GM18870 (cell line): ENCODE measurements around the gene PRRG4.
"Not testable (repeated sequence)": the region's sequence is repeated elsewhere in the genome, so short reads cannot be mapped to it uniquely, and the experiment has no call there.

Experiments used
- ATAC-seq: cut with Tn5 transposase; IDR thresholded peaks from one replicate; pipeline ENCODE4 v1.9.1; 2021; ENCODE audit warnings: moderate library complexity; ENCODE audit not compliant: unreplicated experiment

Gene PRRG4

DNA sequence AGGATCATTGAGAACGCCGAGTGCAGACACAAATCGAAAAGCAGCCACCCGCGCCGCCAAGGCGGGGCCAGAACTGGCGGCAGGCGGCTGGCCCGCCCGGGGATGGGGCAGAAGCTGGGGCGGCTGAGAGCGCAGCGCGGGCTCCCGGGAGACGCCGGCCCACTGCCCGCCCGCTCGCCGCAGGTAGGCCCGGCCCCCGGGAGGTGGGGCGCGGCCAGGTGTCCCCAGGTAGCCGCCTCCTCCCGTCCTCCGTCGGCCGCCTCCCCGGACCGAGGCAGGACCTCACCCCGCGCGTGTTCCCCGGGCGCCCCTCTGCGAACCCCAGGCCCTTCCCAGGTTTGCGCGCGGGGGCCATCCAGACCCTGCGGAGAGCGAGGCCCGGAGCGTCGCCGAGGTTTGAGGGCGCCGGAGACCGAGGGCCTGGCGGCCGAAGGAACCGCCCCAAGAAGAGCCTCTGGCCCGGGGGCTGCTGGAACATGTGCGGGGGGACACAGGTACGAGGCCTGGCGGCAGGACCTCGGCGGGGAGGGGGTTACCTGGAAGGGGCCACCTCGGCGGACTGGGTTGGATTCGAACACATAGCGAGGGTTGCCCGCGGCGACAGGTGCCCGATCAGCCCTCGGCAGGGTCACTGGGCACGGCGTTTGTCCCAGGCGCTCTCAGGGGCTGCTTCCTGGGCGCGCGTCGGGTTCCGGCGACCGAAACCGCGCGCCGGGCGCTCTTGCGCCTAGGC is at the start of gene PRRG4:
PRRG4 (plus strand) TSS at position 248 of the 733 bp plus-strand sequence. CDS start 603 bp downstream, outside the sequence.
- peak; percentile 59 for ATAC-seq

DNA sequence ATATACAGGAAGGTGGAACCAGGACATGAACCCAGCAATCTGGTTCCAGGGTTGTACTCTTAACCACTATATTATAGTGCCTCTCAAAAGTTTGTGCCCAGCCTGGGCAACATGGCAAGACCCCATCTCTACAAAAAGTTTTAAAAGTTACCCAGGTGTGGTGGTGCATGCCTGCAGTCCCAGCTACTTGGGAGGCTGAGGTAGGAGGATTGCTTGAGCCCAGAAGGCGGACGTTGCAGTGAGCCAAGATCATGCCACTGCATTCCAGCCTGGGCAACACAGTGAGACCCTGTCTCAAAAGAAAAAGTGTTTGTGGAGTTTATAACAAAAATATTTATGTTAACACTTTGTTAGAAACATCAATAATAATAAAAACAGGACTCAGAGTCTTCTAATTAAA is 48.9 kb upstream of the PRRG4 start:
- ATAC-seq: not testable (repeated sequence)

DNA sequence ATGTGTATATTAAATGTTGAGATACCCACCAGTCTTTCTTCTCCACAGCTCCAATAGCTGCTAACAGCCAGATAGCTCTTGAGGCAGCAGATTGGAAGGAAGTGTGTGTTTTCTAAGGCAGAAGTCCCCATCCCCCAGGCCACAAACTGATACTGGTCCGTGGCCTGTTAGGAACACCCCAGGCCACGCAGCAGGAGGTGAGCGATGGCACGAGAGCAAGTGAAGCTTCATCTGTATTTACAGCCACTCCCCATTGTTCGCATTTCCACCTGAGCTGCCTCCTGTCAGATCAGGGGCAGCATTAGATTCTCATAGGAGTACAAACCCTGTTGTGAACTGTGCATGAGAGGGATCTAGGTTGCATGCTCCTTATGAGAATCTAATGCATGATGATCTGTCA is 48.0 kb upstream of the PRRG4 start:
- ATAC-seq: no peak

GRCh38 chr11:32785262-32785661 is 44.5 kb upstream of the PRRG4 start:
- no peak for ATAC-seq

DNA sequence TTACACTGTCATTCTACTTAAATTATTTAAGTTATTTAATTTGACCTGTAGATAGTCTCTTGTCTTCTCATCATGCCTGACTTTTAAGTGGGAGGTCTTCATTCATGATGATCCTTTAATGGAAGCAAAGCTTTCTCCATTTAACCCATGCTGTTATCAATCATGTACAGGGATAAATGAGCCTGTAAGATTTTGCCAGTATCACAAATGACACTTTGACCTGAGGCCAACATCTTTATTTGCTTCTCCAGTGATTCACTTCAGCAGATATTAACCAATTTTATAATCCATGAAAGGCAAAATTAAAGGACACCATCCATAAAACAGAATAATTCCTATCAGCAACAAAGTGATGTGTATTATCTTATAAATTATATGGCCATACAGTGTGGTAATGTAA is 42.9 kb upstream of the PRRG4 start:
- ATAC-seq: no peak

- ATAC-seq: no peak
Measured at GRCh38 chr11:32790916-32791315, 38.8 kb upstream of the PRRG4 start.

DNA sequence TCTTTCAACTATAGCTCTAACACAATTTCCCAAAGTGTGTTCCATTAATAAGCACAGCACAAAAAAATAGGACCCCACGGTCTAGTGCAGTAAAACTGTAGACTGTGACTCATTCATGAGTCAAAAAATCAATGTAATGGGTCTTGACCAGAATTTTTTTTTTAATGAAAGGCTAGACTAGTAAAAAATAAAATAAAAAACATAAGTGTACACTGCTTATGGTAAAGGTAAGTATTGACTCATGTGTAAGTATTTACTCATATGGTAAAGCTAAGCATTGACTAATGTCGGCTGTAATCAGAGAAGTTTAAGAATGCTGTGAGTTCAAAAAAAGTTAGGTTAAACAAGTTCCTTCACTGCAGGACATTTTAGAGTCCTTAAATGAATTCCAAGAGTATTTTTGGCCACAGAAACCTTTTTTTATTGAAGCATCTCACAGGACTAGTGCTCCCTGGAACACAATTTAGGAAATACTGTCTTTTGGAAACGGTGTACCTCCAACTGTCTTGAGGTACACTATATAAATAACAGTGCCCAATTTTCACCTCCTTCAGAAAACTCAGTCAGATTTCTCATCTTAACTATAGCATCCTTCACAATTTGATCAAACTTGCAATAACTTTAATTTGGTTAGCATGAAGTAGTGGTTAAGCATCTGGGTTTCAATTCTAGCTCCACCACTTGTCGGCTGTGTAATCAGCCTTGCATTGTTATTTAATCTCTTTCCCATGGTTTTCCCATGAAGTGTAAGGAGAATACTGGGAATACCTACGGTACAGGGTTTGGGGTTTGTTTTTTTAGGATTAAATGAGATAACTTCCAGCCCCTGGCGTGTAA is 37.4 kb upstream of the PRRG4 start:
- ATAC-seq: peak; percentile 10

GRCh38 chr11:32792948-32793475 is 36.7 kb upstream of the PRRG4 start:
- ATAC-seq: peak; percentile 83

DNA sequence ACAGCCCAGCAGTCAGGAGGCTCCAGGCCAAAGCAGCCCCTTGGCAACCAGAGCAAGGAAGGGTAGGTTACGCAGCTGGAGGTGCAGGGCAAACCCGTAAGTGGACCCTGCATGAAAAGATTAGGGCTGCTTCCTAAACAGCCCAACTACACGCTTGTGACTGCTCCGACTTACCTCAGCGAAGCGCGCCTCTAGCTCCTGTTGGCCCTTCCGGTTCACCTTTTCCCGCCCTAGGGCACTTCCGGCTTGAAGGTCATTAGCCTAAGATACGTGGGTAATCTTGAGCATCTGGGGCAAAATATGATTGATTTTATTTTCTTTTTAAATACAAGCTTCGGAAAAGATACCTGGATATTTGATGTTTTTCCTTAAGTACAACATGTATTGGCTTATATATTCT is 35.3 kb upstream of the PRRG4 start, which contains the start of gene CCDC73:
CCDC73 (minus strand) TSS at position 224 of the 400 bp plus-strand sequence. CDS start 34,419 bp downstream, outside the sequence.
- no peak for ATAC-seq

- no peak for ATAC-seq
Measured at GRCh38 chr11:32796425-32796824, 33.3 kb upstream of the PRRG4 start.

DNA sequence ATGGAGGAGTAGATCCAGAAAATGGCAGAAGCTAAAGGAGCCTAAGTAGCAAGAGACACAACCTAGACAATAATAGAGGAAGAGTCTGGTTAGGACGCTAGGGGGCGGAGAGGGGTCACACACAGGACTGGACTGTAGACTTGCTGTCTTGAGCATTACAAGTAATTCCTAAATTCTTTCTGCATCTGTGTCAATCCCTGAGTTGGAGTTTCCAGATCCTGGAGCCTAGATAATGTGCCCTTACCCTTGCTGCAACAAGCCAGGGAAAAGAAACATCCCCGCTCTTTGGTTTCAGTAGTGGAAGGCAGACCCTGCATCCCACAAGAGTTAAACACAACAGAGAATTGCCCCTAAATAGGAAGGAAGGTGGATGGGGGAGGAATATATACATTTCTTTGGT is 20.4 kb upstream of the PRRG4 start:
- ATAC-seq: peak; percentile 96

DNA sequence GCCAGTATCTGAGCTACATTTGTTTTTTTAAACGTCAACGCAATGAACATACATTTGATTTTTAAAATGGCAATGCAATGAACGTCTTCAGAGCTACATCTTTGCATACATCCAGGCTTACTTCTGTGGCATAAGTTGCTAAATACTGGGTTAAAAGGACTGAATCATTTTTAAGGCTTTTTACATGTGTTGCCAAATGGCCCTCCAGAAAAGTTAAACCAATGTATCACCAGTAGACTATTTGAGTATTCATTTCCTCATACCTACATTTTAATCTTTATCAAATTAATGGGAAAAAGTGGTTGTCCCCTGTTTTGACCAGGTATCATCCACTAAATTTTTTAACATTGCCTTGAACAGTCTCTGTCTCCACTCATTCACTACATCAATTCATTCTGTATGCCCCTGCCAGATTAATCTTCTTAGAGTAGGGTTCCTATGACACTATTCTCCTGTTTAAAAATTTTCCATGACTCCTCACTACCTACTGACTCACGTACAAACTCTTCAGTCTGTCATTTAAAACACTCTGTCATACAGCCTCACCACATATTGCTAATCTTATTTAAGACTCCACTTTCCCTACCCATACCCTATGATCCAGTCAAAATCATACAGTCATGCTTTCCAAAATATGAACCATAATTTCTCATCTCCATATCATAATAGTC is 12.4 kb upstream of the PRRG4 start:
- no peak for ATAC-seq

- ATAC-seq: no peak
Measured at GRCh38 chr11:32817852-32818183, 11.9 kb upstream of the PRRG4 start.

DNA sequence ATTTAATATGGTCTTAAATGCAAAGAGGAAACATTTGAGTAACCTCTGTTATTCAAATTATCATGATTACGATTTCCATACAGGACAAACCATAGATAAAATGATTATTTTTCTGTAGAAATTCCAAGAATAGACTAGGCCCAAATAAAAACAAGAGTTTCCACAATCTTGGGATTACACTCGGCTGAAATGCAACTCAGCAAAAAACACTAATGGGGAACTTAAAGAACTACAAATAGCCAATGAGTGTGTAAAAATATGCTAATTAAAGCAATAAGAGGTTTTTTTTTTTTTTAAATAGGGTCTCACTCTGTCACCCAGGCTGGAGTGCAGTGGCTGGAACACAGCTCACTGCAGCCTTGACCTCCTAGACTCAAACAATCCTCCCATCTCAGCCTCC is 10.5 kb upstream of the PRRG4 start:
- no peak for ATAC-seq

DNA sequence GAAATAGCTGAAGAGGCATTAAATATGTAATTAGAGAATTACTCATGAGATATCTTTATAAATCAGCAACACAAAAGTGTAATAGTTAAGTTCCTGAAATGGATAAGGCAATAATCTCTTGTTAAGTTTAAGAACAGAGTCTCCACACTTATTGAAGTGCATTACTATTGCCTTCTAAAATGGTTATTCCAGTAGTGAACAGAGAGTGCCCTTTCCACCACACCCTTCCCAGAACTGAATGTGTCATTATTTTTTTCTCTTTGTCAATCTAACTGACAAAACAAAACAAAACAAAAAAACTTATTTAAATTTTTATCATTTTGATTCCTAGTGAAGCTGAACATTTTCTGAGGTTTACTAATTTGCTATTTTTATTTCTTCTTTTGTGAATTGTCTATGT is 9.2 kb upstream of the PRRG4 start:
- ATAC-seq: no peak

DNA sequence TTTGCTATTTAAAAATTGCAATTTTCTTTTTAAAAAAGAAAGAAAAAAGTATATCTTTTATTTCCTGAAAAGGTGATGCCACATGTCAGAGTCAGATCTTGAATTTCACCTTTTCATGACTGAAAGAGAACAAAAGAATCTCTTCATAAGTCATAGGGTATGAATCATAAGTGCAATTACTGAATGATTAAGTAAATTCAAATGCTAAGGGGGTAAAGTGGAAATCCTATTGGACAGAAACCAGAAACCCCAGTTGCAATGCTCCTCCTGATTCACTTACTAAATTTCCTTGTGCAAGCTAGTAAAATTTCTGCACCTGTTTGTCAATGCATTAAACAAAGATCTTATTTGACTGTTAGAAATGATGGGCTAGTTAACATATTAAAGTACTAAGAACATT is 8.2 kb upstream of the PRRG4 start:
- ATAC-seq: peak; percentile 28

GRCh38 chr11:32821917-32822560 is 7.7 kb upstream of the PRRG4 start:
- ATAC-seq: peak; percentile 38

DNA sequence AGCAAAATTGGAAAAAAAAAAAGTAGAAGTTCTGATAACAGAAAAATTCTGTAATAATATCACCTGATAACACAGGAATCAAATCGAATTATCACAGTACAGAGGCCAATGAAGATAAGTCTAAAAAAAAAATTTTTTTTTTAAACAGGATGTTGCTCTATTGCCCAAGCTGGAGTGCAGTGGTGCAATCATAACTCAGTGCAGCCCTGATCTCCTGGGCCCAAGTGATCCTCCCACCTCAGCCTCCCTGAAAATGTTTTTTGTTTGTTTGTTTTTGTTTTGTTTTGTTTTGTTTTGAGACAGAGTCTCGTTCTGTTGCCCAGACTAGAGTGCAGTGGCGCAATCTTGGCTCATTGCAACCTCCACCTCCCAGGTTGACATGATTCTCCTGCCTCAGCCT is 6.1 kb upstream of the PRRG4 start:
- not testable (repeated sequence) for ATAC-seq

- ATAC-seq: no peak
Measured at GRCh38 chr11:32826113-32826512, 3.6 kb upstream of the PRRG4 start.

DNA sequence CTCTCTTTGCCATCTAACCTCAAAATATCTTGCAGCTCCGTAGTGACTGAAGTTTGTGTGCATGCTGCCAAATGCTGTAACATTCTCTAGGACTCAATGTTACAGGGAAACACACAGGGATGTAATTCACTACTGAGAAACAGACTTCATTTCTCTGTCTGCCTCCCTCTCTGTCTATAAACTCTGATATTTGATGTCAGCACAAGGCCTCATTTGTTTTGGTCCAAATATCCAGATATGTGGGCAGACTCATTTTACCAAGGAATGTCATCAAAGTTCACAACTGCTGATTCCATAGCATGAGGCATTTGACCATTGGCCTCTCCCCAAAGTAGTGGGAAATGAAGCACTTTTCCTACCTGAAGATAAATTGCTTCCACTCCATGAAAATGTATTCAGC is 2.5 kb upstream of the PRRG4 start:
- ATAC-seq: no peak

GRCh38 chr11:32829157-32829679 is 509 bp upstream of the PRRG4 start:
- peak; percentile 52 for ATAC-seq
